SK-N-SH (cell line): ENCODE results near the gene STAMBP. TPM values are rescaled to one million over a fixed set of nuclear protein-coding genes. Genes with fewer than 3 reads are reported as not detected.

Experiments used
- CTCF ChIA-PET: fragments of 300-600, 350-600 bp; formaldehyde crosslinking; extraction: SDS; loops from one replicate; lab custom pipeline; 2021; lab: Yijun Ruan, JAX
- POLR2A ChIA-PET: fragments of 350-600 bp; sonication (Branson Sonifier 250); formaldehyde crosslinking; extraction: SDS; loops from one replicate; lab custom pipeline; 2020; ENCODE audit warnings: antibody characterized with exemption, inconsistent platforms; lab: Yijun Ruan, JAX
- DNase-seq: peaks from one replicate; pipeline ENCODE4 v3.0.0; 2012
- H2AFZ ChIP-seq: fragments of 200-600 bp; sonication (generic); 2 replicates; pipeline ENCODE4 v1.8.1; 2016; ENCODE audit warnings: antibody characterized with exemption, mild to moderate bottlenecking, low read depth
- H3F3A ChIP-seq: fragments of 200-600 bp; sonication (generic); replicated peaks from 2 replicates; pipeline ENCODE3; 2016; ENCODE audit warnings: antibody characterized with exemption, mild to moderate bottlenecking; ENCODE audit not compliant: insufficient read depth
- H3K27ac ChIP-seq, 2 experiments: fragments of 200-500 bp in 1 of 2; fragments of 200-600 bp in 1 of 2; sonication (Bioruptor generic) in 1 of 2; sonication (generic), shearing (Covaris generic) in 1 of 2; 2 replicates each; pipeline versions ENCODE4 v1.5.1 to v1.6.1; 2014 to 2016; ENCODE audit warnings: low read depth in 2 of 2, inconsistent platforms in 1 of 2, low read length in 1 of 2, mild to moderate bottlenecking in 1 of 2, mixed read lengths in 1 of 2
- H3K27me3 ChIP-seq: fragments of 200-600 bp; sonication (generic), shearing (Covaris generic); 2 replicates; pipeline ENCODE4 v1.6.1; 2016; ENCODE audit warnings: mixed run types; ENCODE audit not compliant: insufficient read depth
- H3K36me3 ChIP-seq, 2 experiments: fragments of 200-500 bp in 1 of 2; fragments of 200-600 bp in 1 of 2; sonication (Bioruptor generic) in 1 of 2; sonication (generic) in 1 of 2; replicated peaks in 1 of 2; 2 replicates each; pipeline versions ENCODE3 to v1.5.1; 2014 to 2016; ENCODE audit warnings: low read length in 1 of 2, mild to moderate bottlenecking in 1 of 2; ENCODE audit not compliant: insufficient read depth in 2 of 2, control insufficient read depth in 1 of 2
- H3K4me1 ChIP-seq, 2 experiments: fragments of 200-500 bp in 1 of 2; fragments of 200-600 bp in 1 of 2; sonication (Bioruptor generic) in 1 of 2; sonication (generic), shearing (Covaris generic) in 1 of 2; 2 replicates each; pipeline versions ENCODE4 v1.5.1 to v1.6.1; 2014 to 2016; ENCODE audit warnings: low read depth in 1 of 2, low read length in 1 of 2, mixed run types in 1 of 2; ENCODE audit not compliant: insufficient read depth in 2 of 2, control insufficient read depth in 1 of 2
- H3K4me2 ChIP-seq: fragments of 200-600 bp; sonication (generic), shearing (Covaris generic); 2 replicates; pipeline ENCODE4 v1.6.1; 2017; ENCODE audit warnings: mixed run types
- H3K4me3 ChIP-seq, 2 experiments: fragments of 200-500 bp in 1 of 2; fragments of 200-600 bp in 1 of 2; sonication (Bioruptor generic) in 1 of 2; sonication (generic), shearing (Covaris generic) in 1 of 2; 2 replicates each; pipeline versions ENCODE4 v1.5.1 to v1.8.1; 2014 to 2016; ENCODE audit warnings: low read depth in 2 of 2, inconsistent platforms in 1 of 2, low read length in 1 of 2, mild to moderate bottlenecking in 1 of 2, mixed read lengths in 1 of 2, moderate library complexity in 1 of 2
- H3K79me2 ChIP-seq: fragments of 200-600 bp; sonication (generic); 2 replicates; pipeline ENCODE4 v1.8.1; 2017; ENCODE audit warnings: mild to moderate bottlenecking; ENCODE audit not compliant: insufficient read depth
- H3K9ac ChIP-seq: fragments of 200-600 bp; sonication (generic); 2 replicates; pipeline ENCODE4 v1.6.1; 2017; ENCODE audit warnings: mixed run types
- H3K9me2 ChIP-seq: fragments of 200-600 bp; sonication (generic); 2 replicates; pipeline ENCODE4 v1.6.1; 2017; ENCODE audit warnings: mixed run types
- H3K9me3 ChIP-seq: fragments of 200-600 bp; sonication (generic); 2 replicates; pipeline ENCODE4 v1.6.1; 2017; ENCODE audit warnings: mixed run types, mild to moderate bottlenecking, moderate library complexity
- H4K20me1 ChIP-seq: fragments of 200-600 bp; sonication (generic); 2 replicates; pipeline ENCODE4 v1.6.1; 2017; ENCODE audit warnings: mild to moderate bottlenecking, mixed run types; ENCODE audit not compliant: insufficient read depth
- ELF1 ChIP-seq: IDR thresholded peaks from 2 replicates; pipeline ENCODE4 v1.4.0; 2012
- EZH2phosphoT487 ChIP-seq: fragments of 200-600 bp; sonication (generic); IDR thresholded peaks from 2 replicates; pipeline ENCODE4 v1.6.1; 2017; ENCODE audit warnings: low read depth, mixed run types, mild to moderate bottlenecking, antibody characterized with exemption, moderate library complexity, borderline replicate concordance
- FOSL2 ChIP-seq: IDR thresholded peaks from 2 replicates; pipeline ENCODE4 v1.4.0; 2012; ENCODE audit warnings: low read depth, mild to moderate bottlenecking, moderate library complexity, borderline replicate concordance
- FOXJ3 ChIP-seq: sonication (generic); formaldehyde crosslinking; IDR thresholded peaks from 2 replicates; pipeline ENCODE4 v1.5.1; 2020; ENCODE audit warnings: mild to moderate bottlenecking, missing genetic modification reagents
- FOXM1 ChIP-seq: IDR thresholded peaks from 2 replicates; pipeline ENCODE4 v1.4.0; 2012; ENCODE audit warnings: low read depth, mild to moderate bottlenecking
- GABPA ChIP-seq: IDR thresholded peaks from 2 replicates; pipeline ENCODE4 v1.4.0; 2012; ENCODE audit warnings: low read depth, mild to moderate bottlenecking
- JUND ChIP-seq: IDR thresholded peaks from 2 replicates; pipeline ENCODE4 v1.4.0; 2012
- MEF2A ChIP-seq: IDR thresholded peaks from 2 replicates; pipeline ENCODE4 v1.4.0; 2012; ENCODE audit warnings: low read depth, borderline replicate concordance
- MXI1 ChIP-seq: IDR thresholded peaks from 2 replicates; pipeline ENCODE4 v1.6.1; 2012; ENCODE audit warnings: mild to moderate bottlenecking, low read depth, low read length, improper control_type of control experiment
- NFIC ChIP-seq: IDR thresholded peaks from 2 replicates; pipeline ENCODE4 v1.4.0; 2012; ENCODE audit warnings: borderline replicate concordance
- NRF1 ChIP-seq: IDR thresholded peaks from 2 replicates; pipeline ENCODE4 v1.6.1; 2012; ENCODE audit warnings: low read depth, mild to moderate bottlenecking, low read length
- POLR2AphosphoS5 ChIP-seq: IDR thresholded peaks from 2 replicates; pipeline ENCODE4 v1.6.1; 2012; ENCODE audit warnings: low read depth, low read length
- RAD21 ChIP-seq: IDR thresholded peaks from 2 replicates; pipeline ENCODE4 v1.6.1; 2012; ENCODE audit warnings: mild to moderate bottlenecking, low read length
- RCOR1 ChIP-seq: fragments of 150-350 bp; IDR thresholded peaks from 2 replicates; pipeline ENCODE4 v1.6.1; 2017; ENCODE audit warnings: antibody characterized with exemption, low read length
- SIN3A ChIP-seq: IDR thresholded peaks from 2 replicates; pipeline ENCODE4 v1.6.1; 2012; ENCODE audit warnings: low read depth, mild to moderate bottlenecking, low read length, moderate library complexity, borderline replicate concordance
- SMC3 ChIP-seq: IDR thresholded peaks from 2 replicates; pipeline ENCODE4 v1.6.1; 2012; ENCODE audit warnings: low read depth, low read length, improper control_type of control experiment
- TAF1 ChIP-seq: IDR thresholded peaks from 2 replicates; pipeline ENCODE4 v1.6.1; 2012; ENCODE audit warnings: low read depth, mild to moderate bottlenecking, low read length, moderate library complexity, borderline replicate concordance
- TCF12 ChIP-seq: IDR thresholded peaks from 2 replicates; pipeline ENCODE4 v1.4.0; 2012
- TEAD4 ChIP-seq: IDR thresholded peaks from 2 replicates; pipeline ENCODE4 v1.4.0; 2012; ENCODE audit warnings: mild to moderate bottlenecking, borderline replicate concordance; ENCODE audit not compliant: insufficient read depth
- YY1 ChIP-seq: IDR thresholded peaks from 2 replicates; pipeline ENCODE4 v1.4.0; 2012; ENCODE audit warnings: low read depth, mild to moderate bottlenecking
- polyA plus RNA-seq, 3 experiments: library from polyadenylated mRNA; depleted of rRNA; stranded (reverse); fragments of >200 nt; gene quantifications; 2 replicates each; pipeline ENCODE4 v1.2.3, GENCODE V29; 2012
- TF ChIP-seq, protein P1 (sequence below): IDR thresholded peaks from 2 replicates; pipeline ENCODE4 v1.4.0; 2012; ENCODE audit warnings: low read depth, borderline replicate concordance
- TF ChIP-seq, protein P2 (sequence below): fragments of 150-350 bp; IDR thresholded peaks from 2 replicates; pipeline ENCODE4 v1.6.1; 2016; ENCODE audit warnings: mild to moderate bottlenecking, low read depth, low read length
- TF ChIP-seq, protein P3 (sequence below): fragments of 200-600 bp; sonication (generic); IDR thresholded peaks from 2 replicates; pipeline ENCODE4 v1.6.1; 2017; ENCODE audit warnings: antibody characterized with exemption, mild to moderate bottlenecking, moderate library complexity
- TF ChIP-seq, protein P4 (sequence below): IDR thresholded peaks from 2 replicates; pipeline ENCODE4 v1.4.0; 2012; ENCODE audit warnings: low read depth, borderline replicate concordance
- TF ChIP-seq, protein P5 (sequence below): IDR thresholded peaks from 2 replicates; pipeline ENCODE4 v1.4.0; 2012; ENCODE audit warnings: low read depth

Gene STAMBP
- polyA plus RNA-seq, 1 of the 3 experiments (the other 2 are of a cell fraction) = 42.2 TPM

DNA sequence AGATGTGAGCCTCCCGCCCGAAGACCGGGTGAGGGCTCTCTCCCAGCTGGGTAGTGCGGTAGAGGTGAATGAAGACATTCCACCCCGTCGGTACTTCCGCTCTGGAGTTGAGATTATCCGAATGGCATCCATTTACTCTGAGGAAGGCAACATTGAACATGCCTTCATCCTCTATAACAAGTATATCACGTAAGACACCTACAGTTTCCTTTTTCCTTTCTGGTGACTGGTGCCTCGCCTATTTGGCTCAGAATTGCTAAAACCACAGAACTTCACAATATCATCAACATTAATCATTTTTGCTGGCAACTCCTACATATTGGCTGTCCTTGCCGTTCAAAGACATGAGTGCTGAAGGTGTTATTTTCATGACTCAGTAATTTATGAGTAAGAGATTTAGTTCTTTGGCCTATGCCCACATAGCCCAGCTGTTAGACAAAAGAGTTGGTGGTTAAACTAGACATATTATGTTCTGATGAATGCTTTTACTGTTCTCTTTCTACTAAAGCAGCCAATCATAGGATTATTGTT lies 2.2 kb downstream of the STAMBP start (continued):
- TF ChIP-seq, protein P1, sequence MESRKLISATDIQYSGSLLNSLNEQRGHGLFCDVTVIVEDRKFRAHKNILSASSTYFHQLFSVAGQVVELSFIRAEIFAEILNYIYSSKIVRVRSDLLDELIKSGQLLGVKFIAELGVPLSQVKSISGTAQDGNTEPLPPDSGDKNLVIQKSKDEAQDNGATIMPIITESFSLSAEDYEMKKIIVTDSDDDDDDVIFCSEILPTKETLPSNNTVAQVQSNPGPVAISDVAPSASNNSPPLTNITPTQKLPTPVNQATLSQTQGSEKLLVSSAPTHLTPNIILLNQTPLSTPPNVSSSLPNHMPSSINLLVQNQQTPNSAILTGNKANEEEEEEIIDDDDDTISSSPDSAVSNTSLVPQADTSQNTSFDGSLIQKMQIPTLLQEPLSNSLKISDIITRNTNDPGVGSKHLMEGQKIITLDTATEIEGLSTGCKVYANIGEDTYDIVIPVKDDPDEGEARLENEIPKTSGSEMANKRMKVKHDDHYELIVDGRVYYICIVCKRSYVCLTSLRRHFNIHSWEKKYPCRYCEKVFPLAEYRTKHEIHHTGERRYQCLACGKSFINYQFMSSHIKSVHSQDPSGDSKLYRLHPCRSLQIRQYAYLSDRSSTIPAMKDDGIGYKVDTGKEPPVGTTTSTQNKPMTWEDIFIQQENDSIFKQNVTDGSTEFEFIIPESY = no peak
- TF ChIP-seq SIN3A (no peak), NRF1 (no peak), RAD21 (no peak), RCOR1 (no peak), POLR2AphosphoS5 (peak; percentile 39; the same call in 1 of the 2 replicates), GABPA (no peak), NFIC (peak; percentile 81), TCF12 (peak; percentile 75), MEF2A (no peak), SMC3 (no peak), YY1 (no peak), ELF1 (no peak), TAF1 (no peak), FOSL2 (peak; percentile 82)
- TF ChIP-seq, protein P2, sequence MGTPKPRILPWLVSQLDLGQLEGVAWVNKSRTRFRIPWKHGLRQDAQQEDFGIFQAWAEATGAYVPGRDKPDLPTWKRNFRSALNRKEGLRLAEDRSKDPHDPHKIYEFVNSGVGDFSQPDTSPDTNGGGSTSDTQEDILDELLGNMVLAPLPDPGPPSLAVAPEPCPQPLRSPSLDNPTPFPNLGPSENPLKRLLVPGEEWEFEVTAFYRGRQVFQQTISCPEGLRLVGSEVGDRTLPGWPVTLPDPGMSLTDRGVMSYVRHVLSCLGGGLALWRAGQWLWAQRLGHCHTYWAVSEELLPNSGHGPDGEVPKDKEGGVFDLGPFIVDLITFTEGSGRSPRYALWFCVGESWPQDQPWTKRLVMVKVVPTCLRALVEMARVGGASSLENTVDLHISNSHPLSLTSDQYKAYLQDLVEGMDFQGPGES = no peak
- TF ChIP-seq, protein P3, sequence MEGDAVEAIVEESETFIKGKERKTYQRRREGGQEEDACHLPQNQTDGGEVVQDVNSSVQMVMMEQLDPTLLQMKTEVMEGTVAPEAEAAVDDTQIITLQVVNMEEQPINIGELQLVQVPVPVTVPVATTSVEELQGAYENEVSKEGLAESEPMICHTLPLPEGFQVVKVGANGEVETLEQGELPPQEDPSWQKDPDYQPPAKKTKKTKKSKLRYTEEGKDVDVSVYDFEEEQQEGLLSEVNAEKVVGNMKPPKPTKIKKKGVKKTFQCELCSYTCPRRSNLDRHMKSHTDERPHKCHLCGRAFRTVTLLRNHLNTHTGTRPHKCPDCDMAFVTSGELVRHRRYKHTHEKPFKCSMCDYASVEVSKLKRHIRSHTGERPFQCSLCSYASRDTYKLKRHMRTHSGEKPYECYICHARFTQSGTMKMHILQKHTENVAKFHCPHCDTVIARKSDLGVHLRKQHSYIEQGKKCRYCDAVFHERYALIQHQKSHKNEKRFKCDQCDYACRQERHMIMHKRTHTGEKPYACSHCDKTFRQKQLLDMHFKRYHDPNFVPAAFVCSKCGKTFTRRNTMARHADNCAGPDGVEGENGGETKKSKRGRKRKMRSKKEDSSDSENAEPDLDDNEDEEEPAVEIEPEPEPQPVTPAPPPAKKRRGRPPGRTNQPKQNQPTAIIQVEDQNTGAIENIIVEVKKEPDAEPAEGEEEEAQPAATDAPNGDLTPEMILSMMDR = no peak

DNA sequence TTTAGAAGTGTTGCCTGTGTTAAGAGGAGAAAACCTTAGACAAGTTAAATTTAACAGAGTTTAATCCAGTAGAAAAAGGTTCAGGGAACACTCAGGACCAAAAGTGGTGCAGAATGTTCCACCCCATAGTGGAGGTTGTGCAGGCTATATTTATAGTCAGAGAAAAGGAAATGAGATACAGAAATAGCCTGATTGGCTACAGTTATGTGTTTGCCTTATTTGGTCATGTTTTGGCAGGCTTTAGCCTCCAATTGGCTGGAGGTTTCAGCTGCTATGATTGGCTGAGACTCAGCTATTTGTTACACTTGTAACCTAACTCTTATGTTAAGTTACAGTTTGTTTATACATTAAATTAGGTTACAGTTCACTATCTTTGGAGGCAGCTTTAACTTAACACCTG lies 4.2 kb downstream of the STAMBP start:
- H3K79me2 ChIP-seq = peaks cover 47% of the 10 kb centered on the region
- DNase-seq = no peak
- H3K9me2 ChIP-seq = no peaks in the 10 kb centered on the region
- no peak overlapping the region for H3K9ac ChIP-seq
- CTCF ChIA-PET = interaction anchor here (1.1 kb wide), 1 partner anchor 9 kb away, joined by 3 read pairs; no protein-coding TSS in a partner anchor
- H3K27me3 ChIP-seq = no peaks in the 10 kb centered on the region
- peaks cover 14 to 19% of the 10 kb centered on the region in 2 experiments; a peak in 3 of 4 replicates for H3K4me1 ChIP-seq
- H4K20me1 ChIP-seq = no peaks in the 10 kb centered on the region
- TF ChIP-seq, protein P4, sequence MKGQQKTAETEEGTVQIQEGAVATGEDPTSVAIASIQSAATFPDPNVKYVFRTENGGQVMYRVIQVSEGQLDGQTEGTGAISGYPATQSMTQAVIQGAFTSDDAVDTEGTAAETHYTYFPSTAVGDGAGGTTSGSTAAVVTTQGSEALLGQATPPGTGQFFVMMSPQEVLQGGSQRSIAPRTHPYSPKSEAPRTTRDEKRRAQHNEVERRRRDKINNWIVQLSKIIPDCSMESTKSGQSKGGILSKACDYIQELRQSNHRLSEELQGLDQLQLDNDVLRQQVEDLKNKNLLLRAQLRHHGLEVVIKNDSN = no peak
- no peak for TF ChIP-seq JUND
- TF ChIP-seq EZH2phosphoT487 = no peak
- no peak for TF ChIP-seq FOXJ3
- TF ChIP-seq MXI1 = no peak
- no peak for TF ChIP-seq YY1
- TF ChIP-seq NRF1 = no peak
- no peak for TF ChIP-seq FOXM1
- TF ChIP-seq TAF1 = no peak
- TF ChIP-seq TEAD4 = no peak
- TF ChIP-seq, protein P5, sequence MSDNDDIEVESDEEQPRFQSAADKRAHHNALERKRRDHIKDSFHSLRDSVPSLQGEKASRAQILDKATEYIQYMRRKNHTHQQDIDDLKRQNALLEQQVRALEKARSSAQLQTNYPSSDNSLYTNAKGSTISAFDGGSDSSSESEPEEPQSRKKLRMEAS = no peak
- TF ChIP-seq, protein P1 = no peak
- no peak for TF ChIP-seq POLR2AphosphoS5
- no peak for TF ChIP-seq NFIC
- TF ChIP-seq, all 33 proteins: peak for 0
- POLR2A ChIA-PET = no interaction called here
- peaks cover 17 to 50% of the 10 kb centered on the region in 2 experiments for H3K36me3 ChIP-seq
- H2AFZ ChIP-seq = no peak overlapping the region
- peaks cover 25% of the 10 kb centered on the region for H3F3A ChIP-seq
- no peaks in the 10 kb centered on the region for H3K9me3 ChIP-seq
- no peak overlapping the region for H3K4me3 ChIP-seq
- no peak overlapping the region for H3K4me2 ChIP-seq
- no peak overlapping the region for H3K27ac ChIP-seq
